GM18951 (cell line): ENCODE measurements around the gene PTPRN2.
"Not testable (repeated sequence)": the region's sequence is repeated elsewhere in the genome, so short reads cannot be mapped to it uniquely, and the experiment has no call there.

Experiments
- POLR2A ChIP-seq: IDR thresholded peaks from 4 replicates; pipeline ENCODE4 v1.6.1; 2011; ENCODE audit warnings: mild to moderate bottlenecking; ENCODE audit not compliant: insufficient read length, insufficient read depth; ENCODE audit errors: extremely low read depth
- in situ Hi-C: fragments of 300-500 bp; cut with MboI; formaldehyde crosslinking; loops from one replicate; pipeline ENCODE4 v1.12.0; 2022; ENCODE audit warnings: low sequenced_read_pairs, mixed read lengths, inconsistent platforms; ENCODE audit not compliant: unreplicated experiment

The PTPRN2 gene

DNA sequence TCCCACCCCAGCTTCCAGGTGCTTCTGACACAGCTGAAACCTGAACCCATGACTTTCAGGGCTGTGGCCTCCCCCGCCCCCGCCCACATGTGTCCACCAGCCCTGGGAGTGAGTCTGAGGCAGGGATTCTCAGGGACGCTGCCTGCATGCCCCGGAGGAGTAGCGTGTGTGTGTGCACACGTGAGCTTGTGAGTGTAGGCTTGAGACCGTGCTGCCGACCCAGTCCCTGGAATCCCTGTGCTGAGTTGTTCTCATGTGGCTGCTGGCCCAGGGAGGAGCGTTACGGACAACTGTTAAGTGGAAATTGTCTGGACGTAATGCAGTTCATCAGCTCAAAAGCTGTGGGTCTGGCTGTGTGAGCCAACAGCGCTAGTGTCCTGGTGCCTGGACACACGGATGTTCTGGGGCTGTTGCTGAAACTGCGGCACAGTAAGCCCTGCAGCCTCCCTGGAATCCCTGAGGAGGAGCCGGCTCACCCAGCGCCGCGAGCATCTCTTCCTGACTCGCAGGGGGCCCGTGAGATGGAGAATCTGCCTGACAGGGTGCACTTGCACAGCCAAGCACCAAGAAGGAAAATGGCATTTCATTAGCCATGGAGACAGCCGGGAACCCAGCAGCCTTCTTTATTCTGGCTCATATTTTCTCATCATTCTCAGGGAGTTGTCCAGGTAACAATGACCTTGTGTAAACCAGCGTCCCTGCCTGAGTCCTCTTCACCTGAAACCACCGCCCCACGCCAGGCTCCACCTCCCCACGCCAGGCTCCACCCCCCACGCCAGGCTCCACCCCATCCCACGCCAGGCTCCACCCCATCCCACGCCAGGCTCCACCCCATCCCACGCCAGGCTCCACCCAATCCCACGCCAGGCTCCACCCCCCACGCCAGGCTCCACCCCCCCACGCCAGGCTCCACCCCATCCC is 603.9 kb downstream of the PTPRN2 start:
- in situ Hi-C loops = no loop called here
- no peak for TF ChIP-seq POLR2A

- no peak for TF ChIP-seq POLR2A
- in situ Hi-C loops = no loop called here
Measured at GRCh38 chr7:157981778-157982177, 605.8 kb downstream of the PTPRN2 start.

DNA sequence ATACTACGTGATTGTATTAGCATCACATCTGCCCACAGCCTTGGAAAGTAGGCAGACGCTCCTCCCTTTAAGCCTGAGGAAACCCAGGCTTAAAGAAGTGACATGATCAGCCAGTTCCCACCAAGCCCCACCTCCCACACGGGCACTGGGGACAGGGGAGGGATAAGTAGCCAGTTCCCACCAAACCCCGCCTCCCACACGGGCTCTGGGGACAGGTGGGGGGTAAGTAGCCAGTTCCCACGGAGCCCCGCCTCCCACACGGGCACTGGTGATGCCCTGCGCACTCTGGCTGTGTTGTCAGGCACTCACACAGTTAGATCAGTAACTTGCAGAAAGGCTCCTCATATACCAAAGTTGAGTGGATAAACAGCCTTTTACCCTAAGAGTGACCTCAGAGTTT is 606.8 kb downstream of the PTPRN2 start:
- in situ Hi-C loops = no loop called here
- no peak for TF ChIP-seq POLR2A

GRCh38 chr7:157980341-157980731 is 607.3 kb downstream of the PTPRN2 start:
- in situ Hi-C loops = not testable (repeated sequence)

GRCh38 chr7:157979636-157980340 is 607.8 kb downstream of the PTPRN2 start:
- TF ChIP-seq POLR2A = no peak
- in situ Hi-C loops = no loop called here

- TF ChIP-seq POLR2A = no peak
- in situ Hi-C loops = no loop called here
Measured at GRCh38 chr7:157978766-157979165, 608.9 kb downstream of the PTPRN2 start.

DNA sequence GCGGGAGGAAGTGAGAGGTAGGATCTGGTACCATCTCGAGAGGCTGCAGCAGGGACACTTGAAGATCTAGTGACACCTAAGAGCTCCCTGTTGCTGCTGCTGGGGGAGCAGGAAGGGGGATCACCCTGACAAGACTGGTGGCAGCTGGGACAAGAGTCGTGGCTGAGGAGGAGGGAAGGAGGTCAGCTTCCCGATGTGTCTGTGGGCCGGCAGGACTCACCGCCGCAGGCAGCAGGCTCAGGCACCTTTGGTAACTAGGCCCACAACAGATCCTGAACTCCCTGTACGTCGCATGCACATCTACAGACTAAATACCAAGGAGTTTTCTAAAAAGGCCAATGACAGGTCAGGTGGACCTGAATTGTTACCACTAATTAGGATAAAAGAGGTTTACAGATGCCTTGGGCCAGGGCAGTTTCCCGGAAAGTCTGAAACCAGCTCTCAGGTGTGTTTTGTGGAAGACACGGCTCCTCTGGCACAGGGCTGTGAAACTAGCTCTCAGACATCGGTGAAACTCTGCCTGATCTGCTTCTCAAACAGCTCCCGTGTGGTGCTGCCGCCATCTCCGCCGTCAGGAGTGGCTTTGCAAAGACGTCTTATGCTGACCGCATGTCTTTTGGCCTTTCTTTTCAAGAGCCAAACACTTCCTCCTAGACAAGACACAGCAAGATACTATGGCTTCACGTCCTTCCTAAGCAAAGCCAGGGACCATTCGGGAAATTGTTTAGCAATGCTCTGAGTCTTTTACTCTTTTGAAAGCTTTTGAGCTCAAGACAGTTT is 609.7 kb downstream of the PTPRN2 start:
- TF ChIP-seq POLR2A = no peak
- in situ Hi-C loops = no loop called here

DNA sequence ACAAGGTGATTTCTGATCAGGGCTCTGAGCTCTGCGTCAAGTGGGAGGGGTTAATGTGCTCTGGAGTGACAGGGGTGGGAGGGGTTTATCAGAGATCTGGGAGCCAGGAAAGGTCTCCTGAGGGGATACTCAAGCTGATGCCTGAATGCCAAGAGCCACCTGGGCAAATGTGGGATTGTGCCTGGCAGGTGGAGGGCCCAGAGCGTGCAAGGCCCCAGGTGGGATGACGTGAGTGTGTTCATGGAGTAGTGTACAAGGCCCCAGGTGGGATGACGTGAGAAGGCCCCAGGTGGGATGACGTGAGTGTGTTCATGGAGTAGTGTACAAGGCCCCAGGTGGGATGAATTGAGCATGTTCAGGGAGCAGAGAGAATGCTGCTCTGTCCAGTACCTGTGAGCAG is 610.3 kb downstream of the PTPRN2 start:
- in situ Hi-C loops = no loop called here
- no peak for TF ChIP-seq POLR2A

GRCh38 chr7:157976406-157976805 is 611.2 kb downstream of the PTPRN2 start:
- TF ChIP-seq POLR2A = no peak
- in situ Hi-C loops = no loop called here

DNA sequence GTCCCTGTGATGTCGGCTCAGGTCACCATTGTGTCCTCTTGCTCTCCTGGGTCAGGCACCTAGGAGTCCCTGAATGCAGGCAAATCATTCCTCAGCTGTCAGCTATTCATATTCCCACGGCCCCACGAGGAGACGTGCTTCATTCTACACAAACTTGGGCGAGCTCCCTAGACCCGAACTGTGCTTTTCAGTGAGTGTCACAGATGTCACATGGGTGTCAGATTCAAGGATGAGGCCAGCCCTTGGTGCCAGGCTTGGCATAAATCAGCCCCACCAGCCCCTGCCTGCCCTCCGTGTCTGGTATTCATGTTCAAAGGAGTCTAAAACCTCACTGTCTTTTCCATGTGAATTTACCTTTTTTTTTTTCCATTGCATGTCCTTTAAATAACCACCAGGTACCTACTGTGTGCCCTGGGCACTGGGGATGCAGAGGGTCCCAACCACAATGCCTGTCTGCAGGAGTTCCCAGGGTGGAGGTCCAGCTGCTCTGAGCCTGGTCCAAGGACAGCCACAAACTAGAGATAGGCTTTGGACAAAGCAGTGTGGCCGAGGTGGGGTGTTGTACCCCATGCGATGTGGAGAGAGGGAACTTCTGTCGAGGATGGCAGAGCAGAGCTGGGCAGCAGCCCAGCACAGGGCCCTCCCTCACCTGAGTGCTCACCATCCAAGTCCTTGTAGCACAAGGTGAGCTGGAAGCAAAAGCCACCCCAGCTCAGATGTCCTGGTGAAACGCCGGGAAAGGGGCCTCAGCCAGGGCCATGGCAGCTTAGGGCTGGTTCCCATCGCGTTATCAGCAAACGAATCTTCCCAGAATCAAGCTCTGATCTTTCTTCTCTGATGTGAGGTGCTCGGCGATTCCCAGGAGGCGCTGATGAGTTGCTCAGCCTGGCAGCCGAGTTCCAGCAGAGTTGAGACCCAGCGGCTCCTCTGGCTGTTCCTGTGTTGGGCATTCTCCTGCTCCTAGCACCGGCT is 611.9 kb downstream of the PTPRN2 start:
- TF ChIP-seq POLR2A = no peak
- in situ Hi-C loops = no loop called here

GRCh38 chr7:157974678-157975230 is 612.9 kb downstream of the PTPRN2 start:
- in situ Hi-C loops = no loop called here
- TF ChIP-seq POLR2A = no peak

GRCh38 chr7:157973971-157974677 is 613.5 kb downstream of the PTPRN2 start:
- in situ Hi-C loops = no loop called here
- TF ChIP-seq POLR2A = no peak

DNA sequence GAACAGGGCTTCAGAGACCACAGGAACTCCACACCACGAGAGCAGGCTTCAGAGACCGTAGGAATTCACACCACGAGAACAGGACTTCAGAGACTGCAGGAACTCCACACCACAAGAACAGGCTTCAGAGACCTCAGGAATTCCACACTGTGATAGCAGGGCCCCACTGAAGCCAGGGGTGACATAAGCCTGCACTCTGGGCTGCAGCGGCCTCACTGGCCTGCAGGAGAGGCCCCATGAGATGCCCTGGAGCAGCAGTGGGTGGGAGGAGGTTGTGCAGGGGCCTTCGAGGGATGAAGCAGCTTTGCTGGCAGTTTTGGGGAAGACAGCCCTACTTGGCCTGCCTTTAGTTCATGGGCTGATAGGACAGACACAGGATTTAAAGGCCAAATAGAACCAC is 614.7 kb downstream of the PTPRN2 start:
- no peak for TF ChIP-seq POLR2A
- in situ Hi-C loops = no loop called here
